ENCODE data around the gene NMT2.
"Not testable (repeated sequence)": the region's sequence is repeated elsewhere in the genome, so short reads cannot be mapped to it uniquely, and the experiment has no call there.

NMT2 gene

DNA sequence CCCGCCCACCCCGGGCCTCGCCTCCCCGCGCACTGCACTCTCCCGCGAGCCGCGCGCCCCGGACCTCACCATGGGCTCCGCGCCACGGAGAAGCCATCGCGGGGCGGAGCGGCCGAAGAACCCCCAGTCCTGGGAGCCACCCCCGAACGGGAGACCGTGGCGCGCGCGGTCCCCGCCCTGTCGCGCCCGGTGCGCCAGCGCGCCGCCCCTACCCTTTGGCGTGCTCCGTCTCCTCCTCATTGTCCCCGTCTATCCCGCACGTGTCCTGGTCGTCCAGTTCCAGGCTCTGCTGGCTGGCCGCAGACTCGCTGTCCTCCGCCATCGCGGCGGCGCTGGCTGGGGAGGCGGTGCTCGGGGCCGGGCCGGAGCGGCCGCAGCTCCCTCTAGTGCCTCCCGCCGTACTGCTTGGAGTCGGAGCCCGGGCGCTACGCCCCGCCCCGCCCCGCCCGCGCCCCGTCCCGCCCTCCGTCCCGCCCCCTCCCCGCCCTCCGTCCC lies at the start of gene NMT2:
TSS of gene NMT2 (minus strand) at position 403 of the 495 bp plus-strand sequence. CDS start at position 322, 81 bp downstream.
- DNase-seq: no peak

DNA sequence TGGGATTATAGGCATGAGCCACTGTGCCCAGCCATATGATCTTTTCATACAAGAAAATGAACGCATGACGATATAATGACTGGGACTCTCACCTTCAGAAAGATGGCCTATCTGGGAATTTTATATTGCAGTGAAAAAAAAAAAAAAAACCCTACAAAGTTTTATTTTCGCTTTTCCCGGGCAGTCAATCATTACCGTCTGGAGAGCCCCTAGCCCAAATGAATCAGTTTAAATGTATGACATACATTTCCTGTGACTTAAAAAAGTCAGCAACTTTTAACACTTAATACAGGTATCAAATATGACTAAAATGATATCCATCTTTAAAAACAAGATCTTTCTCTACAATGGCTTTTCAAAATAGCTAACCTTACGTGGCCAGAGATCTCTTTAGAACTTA lies 48.2 kb upstream of the NMT2 start:
- no peak for DNase-seq

DNA sequence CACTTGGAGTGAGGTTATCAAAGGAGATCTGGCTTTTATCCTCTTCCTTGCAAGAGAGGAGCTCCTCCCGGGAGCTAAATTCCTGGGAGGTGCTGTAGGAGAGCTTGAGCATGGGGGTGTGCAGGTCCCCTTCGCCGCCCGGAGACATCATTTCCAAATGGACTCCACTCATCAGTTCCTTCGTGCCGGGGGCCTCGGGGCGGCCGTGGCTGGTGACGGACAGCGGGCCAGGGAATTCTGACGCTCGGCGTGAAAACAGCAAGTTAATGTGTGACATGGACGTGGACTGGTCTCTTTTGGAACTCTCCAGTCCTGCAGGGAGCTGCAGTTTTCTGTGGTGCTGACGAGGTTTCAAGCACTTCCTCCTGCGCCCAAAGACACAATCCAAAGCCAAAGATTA lies 45.7 kb upstream of the NMT2 start:
- no peak for DNase-seq

DNA sequence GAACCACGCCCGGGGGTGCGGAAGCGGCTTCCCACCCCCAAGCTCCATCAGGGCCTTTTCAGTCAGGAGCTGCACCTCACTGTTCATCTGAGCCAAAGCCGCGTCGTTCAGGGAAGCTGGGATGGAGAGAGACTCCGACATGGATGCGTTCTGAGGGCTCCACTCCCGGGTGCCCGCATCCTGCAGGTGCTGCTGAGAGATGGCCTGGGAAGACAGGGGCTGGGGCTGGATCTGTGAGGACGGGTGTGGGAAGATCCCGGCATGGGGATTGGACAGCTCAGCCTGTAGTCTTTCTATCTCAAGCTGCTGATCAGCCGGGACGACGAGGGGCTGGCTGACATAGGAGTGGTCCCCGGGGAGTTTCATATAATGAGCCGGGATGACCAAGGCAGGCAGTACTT lies 45.0 kb upstream of the NMT2 start:
- DNase-seq: no peak

DNA sequence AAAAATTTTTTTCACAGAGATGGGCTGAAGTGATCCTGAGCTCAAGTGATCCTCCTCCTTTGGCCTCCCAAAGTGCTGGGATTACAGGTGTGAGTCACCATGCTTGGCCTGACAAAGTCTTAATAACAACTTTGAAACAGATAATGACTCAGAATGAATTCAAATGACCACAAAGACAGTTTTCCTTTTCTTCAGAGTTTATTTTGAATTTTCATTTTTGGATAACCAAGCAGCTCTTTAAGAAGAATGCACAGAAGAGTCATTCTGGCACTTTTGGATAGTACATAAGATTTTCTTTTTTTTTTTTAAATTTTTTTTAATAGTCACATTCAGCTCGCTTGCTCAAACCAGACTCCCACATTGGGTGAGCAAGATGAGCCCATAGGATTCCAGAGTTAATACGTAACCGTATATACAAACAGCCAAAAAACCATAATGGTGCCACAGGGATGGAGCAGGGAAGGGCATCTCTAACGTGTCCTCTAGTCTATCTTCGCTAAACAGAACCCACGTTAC lies 43.0 kb upstream of the NMT2 start:
- no peak for DNase-seq

DNA sequence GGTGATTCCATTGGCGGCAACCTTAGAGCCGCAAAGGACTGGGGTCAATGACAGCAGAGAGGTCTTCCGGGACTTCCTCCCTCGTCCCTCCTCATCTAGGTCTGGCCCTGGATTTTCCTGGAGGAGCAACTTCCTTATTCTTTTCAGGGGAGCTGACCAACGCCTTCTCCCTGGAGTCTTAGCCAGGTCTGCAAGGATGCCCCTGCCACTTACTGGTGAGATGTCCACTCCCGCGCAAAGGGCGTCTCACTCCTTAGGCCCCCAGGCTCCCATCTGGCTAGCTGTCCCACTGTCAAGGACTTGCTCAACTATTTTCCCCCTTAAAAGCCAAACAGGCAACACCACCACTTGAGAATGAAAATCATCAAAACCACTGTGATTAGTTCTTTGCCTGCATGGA lies 42.0 kb upstream of the NMT2 start:
- no peak for DNase-seq

DNA sequence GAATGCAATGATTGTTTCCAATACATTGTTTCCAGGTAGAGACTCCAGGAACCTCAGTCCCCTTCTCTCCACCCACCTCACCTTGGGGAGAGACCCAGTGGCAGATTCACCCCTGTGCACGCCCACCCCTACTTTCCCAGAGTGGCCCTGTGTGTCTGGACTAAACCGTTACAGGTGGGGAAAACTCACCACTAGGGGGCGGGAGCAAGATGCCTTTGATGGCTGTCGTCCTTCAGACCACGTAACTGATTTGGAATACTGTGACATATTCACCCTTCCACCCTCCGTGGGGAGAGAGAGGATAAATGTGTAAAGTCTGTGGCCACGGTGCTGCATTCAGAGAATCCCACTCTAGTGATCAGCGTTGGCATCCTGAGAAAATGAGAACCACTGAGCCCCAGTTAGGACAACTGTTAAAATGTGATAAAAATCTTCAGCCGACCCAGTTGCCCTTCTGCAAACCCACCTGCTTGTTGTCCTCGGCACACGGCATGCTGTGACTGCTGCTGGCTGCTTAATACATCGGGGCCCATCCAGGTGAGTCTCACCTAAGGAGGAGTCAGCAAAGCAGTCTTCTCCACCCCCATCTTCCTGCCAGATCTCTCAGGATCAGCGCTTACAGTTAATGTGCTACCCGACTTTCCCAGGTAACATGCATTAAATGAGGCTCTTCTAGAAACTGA lies 41.5 kb upstream of the NMT2 start:
- peak; percentile 93 for DNase-seq

DNA sequence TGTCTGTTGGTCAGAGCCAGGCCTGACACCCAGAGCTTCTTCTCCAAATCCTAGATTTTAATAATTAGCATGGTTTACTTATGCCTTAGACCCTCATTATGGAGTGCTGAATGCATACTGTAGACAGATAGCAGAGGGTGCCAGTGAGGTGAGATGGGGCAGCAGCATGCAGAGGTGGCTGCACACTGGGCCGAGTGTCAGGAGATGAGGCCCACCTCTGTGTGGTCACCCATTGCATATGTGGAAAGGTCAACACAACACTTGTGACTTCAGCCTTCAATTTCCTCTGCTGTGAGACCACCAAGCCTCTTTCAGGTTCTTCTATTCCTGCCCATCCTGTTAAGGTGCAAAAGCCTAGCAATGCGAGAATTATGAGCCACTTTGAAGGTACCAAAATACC lies 39.7 kb upstream of the NMT2 start:
- no peak for DNase-seq

DNA sequence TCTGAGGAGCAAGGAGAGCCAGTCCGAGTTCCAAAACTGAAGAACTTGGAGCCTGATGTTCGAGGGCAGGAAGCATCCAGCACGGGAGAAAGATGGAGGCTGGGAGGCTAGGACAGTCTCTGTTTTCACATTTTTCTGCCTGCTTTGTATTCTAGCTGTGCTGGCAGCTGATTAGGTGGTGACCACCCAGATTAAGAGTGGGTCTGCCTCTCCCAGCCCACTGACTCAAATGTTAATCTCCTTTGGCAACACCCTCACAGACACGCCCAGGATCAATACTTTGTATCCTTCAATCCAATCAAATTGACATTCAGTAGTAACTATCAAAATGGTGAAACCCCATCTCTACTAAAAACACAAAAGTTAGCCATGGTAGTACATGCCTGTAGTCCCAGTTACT lies 38.9 kb upstream of the NMT2 start:
- DNase-seq: not testable (repeated sequence)

DNA sequence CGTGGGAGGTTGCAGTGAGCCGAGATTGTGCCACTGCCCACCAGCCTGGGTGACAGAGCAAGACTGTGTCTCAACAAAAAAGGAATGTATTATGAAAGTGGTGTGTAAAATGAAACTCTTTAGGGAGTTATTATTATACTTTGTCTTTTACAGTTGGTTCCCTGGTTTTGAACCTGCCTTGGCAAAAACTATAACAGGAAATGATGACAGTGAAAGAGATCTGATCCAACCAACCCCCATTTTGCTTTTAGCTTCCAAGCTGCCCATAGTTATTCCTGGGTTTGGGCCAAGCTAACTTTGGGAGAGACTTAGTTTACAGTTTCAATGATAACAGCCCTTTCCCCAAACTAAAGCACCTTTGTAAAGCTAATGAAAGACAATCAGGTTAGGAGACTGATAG lies 34.1 kb upstream of the NMT2 start:
- DNase-seq: no peak

DNA sequence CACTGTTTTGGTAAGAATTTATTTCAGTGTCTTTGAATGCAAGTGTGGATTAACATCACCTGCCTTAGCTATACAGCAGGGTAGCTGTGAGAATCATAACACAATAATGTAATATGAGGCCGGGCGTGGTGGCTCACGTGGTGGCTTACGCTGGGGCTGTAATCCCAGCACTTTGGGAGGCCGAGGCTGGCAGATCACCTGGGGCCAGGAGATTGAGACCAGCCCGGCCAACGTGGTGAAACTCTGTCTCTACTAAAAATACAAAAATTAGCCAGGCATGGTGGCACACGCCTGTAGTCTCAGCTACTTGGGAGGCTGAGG lies 33.8 kb upstream of the NMT2 start:
- not testable (repeated sequence) for DNase-seq

DNA sequence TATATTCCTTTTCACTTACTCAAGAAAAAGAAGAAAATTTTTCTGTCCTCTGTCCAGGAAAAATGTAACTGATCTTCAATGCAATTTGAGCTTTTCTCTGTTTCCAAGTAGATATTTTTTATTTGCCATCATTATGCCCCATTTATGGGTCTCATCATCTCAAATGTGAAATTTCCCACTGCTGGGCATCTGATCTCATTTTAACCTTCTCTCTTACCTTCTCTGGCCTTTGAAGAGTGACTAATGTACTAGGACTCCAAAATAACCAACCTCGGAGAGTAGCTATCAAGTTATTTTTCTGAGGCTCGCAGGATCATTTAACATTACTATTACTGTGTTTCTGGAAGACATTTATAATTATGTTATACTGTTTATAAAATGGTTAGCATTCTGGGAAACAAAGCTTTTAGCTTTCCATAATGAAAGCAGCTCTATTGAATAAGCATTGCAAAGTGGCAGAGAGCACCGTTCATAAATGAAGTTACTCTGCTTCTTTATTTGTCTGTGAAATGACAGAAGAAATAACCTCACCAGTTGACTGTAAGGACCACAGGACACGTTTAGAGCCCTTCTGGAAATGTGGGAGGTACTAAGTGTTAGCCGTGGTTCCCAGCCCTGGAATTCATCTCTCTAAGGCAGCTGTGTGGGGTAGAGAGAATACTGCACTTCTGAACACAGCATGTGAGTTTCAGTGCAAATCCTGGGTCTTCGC lies 33.3 kb upstream of the NMT2 start:
- DNase-seq: no peak

DNA sequence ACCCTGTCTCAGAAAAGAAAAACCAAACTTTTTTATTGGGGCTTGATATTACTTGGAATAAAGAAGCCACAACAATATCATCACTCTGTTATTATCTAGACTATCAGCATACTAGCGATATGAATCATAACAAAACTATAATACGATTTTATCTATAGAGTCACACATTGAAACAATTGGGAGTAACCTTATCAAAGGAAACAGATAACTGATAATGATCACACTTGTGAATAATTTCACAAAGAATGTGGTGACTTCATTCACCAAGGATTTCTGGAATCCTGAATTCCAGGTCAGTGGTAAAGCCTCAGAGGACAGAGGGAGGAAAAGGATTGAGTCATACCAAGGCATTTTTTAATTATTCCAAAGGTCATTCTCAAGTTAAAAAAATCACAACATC lies 32.1 kb upstream of the NMT2 start:
- no peak for DNase-seq

DNA sequence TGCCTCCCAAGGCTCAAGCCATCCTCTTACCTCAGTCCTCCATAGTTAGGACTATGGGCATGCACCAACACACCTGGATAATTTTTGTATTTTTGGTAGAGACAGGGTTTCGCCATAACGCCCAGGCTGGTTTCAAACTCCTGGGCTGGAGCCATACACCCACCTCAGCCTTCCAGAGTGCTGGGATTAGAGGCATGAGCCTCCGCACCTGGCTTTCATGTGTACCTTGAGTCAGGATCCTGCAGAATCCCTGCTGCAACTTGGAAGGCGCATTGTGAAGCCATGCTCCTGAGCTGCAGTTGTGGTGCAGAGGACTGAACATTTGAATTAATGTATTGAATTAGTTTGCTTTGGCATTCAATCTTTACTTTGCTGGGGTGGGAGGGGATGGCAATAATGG lies 29.4 kb upstream of the NMT2 start:
- no peak for DNase-seq

DNA sequence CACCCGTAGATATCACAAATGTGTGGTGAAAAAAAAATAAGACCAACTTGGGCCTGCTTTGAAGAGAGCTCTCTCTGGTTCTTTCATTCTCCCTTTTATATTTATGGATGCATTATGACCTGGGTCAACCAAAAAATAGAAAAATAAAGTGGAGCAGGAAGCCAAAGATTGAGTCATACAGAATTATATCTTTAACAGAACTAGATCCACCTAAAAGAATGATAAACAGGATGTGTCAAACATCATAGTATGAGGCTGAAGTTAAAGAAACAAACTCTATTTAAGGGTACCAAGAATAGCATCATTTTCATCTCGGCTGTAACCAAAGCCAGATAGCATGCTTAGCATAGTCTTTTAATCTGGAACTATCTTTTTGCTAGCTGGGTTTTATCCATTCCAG lies 28.8 kb upstream of the NMT2 start:
- DNase-seq: no peak

DNA sequence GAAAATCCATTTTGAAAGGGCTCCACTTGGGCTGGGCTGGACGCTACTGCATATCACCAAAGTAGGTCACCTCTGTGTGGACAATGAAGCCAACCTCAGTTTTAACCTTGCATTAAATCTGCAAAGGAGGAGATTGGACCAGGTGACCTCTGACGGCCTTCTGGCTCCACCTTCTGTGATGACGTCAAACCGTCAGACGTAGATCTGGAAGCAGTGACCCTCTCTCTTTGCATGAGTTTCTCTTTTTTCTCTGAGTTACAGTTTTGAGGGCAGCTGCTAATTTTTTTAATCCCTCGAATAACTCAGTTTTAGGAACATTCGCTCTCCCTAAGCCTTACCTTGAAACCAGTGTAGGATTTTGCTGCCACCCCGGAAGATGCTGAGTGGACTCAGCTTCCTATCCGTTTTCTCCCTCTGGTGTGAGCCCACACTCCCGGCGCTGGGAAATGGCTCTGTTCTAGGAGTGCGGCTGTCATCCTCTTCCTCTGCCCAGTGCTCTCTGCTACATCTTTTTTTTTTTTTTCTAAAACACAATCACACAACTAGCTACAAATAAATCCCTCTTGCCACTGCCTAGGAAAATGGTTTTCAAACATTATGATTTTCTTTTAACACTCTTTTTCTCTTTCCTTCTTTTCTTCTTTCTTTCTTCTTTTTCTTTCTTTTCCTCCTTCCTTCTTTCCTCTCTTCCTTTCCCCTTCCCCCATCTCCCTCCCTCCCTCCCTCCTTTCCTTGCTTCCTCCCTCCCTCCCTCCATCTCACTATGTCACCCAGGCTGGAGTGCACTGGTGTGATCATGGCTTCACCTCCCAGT lies 27.7 kb upstream of the NMT2 start:
- peak; percentile 39 for DNase-seq

DNA sequence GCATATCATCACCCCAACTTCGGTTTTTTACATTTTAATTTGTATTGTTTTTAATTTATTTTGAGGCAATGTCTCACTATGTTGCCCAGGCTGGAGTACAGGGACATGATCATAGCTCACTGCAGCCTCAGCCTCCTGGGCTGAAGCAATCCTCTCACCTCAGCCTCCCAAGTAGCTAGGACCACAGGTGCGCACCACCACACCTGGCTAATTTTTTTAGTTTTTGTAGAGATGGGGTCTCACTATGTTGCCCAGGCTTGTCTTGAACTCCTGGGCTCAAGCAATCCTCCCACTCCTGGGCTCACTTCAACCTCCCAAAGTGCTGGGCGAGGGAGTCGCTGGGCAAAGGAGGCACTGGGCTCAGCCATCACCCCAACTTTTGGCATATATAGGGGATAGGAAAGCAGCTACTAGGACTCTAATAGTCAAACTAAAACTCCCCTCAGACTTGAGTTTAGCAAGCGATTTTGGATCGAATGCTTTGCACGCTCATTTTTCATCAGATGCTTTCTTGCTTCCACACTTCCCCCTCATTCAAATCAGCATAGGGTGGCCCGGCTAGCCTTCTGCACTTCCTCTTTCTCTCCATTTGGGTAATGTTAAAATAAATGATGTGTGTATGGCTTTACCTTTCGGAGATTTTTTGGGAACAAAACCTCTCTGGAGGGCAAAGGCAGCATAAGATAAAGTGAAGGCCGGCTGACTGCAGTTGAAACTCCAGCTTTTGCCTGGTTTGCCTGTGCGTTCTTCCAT lies 20.8 kb upstream of the NMT2 start:
- DNase-seq: peak; percentile 42

DNA sequence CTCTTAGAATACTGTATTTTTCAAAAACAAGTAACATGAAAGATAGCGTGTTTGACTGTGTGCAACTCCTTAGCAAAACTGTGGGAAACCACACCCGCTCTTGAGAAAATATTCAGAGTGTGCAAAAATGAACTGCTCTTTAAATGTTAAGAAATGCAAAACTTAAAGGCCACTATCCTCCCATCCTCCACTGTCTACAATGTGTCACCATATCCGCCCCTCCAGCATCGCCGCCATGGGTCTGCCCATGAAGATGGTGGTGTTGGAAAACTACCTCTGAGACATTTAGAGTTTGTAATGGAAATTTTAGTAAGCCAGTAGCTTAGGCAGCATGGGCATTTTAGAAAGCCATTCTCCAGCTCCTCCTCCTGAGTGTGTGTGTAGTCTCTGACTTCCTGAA lies 20.1 kb upstream of the NMT2 start:
- no peak for DNase-seq

DNA sequence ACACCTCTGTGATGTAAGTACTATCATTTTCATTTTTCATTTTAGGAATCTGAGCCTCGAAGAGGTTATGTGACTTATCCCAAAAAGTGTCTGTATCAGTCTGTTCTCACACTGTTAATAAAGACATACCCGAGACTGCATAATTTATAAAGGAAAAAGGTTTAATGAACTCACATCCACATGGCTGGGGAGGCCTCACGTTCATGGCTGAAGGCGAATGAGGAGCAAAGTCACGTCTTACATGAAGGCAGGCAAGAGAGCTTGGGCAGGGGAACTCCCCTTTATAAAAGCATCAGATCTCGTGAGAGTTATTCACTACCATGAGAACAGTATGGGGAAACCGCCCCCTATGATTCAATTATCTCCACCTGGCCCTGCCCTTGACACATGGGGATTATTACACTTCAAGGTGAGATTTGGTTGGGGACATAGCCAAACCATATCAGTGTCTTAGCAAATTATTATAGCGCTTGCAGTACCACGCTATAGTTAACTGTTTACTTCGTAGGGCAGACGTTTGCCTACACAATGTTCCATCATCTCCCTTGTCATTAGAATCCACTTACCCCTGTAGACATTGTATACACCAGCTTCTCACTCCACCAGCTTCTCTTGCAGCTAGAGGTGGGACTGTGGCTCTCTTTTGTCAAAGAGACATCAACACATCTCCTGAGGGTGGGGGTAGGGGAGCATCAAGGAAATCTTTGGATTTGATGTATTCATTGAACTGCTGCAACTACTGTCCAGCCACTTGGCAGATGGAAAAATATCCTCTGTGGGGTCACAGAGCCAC lies 15.4 kb upstream of the NMT2 start:
- DNase-seq: no peak

DNA sequence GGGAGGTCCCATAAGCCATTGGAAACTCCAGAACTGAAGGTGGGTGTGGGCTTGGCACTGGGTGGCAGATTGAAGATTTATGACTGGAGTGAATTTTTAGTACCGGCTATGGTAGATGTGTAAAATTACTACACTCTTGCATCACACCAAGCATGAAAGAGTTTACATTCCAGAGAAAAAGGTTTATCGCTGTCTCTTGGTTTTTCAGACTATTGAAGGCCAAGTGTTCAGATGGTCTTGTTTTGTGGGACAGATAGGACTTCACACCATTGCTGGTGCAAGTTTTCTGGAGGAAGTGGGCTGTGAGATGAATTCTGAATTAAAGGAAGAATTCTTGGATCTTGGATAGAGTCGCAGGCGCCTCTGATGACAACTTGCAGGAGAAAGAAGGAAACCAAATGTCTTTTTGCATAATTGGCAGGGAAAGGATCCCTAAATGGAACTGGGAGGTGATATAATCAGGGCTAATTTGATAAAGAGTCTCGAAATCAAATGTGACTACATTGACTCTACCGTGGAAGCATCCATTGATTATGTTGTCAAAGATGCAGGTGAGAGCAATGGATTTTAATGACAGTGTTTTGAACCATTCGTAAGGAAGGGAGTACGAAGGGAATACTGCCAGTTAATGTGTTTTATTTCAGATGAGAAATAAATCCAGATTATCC lies 14.2 kb upstream of the NMT2 start:
- DNase-seq: no peak

DNA sequence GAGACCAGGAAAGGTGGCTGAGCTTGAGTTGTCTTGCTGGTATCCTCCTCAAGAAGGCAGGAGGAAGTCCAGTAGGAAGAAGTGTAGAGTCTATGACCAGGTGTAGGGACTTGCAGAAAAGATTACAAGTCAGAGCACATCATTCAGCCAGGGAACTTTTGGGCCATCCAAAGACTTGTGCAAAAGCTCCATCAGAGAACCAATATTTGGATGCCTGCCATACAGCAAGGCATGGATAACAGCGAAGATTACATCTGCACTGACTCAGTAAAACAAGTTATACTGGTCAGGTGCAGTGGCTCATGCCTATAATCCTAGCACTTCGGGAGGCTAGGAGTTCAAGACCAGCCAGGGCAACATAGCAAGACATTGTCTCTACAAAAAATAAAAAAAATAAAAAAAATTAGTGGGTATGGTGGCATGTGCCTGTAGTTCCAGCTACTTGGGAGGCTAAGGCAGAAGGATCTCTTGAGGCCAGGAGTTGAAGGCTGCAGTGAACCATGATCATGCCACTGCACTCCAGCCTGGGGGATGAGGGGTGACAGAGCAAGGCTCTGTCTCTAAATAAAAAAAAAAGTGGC lies 13.2 kb upstream of the NMT2 start:
- DNase-seq: no peak
